GM10248 (cell line): Measurements from ENCODE around the gene CHST3.
A peak's percentile ranks its signal among the peaks of the same experiment; 100 is the strongest.

Source experiments
- CTCF ChIA-PET: fragments of 300-600 bp; sonication (Branson Sonifier 250); formaldehyde crosslinking; extraction: SDS; loops from one replicate; lab custom pipeline; 2021; ENCODE audit warnings: antibody characterized with exemption; lab: Yijun Ruan, JAX
- POLR2A ChIA-PET: fragments of 350-650 bp; sonication (Branson Sonifier 250); formaldehyde crosslinking; extraction: SDS; loops from one replicate; lab custom pipeline; 2020; ENCODE audit warnings: antibody characterized with exemption; lab: Yijun Ruan, JAX
- DNase-seq: peaks from one replicate; pipeline ENCODE4 v3.0.0; 2012; ENCODE audit errors: extremely low spot score
- CTCF ChIP-seq: IDR thresholded peaks from 2 replicates; pipeline ENCODE4 v1.5.1; 2012; ENCODE audit warnings: mild to moderate bottlenecking, low read depth; ENCODE audit errors: extremely low read depth, missing control alignments, control extremely low read depth

Gene CHST3

GRCh38 chr10:71980181-71981014 is 16.2 kb downstream of the CHST3 start:
- no peak for DNase-seq
- ChIA-PET POLR2A (no interaction called here), CTCF (interaction anchor here (1.9 kb wide), 1 partner anchor 10 kb away, joined by 5 read pairs; no protein-coding TSS in a partner anchor)
- TF ChIP-seq CTCF: no peak

GRCh38 chr10:71981015-71981875 is 17.1 kb downstream of the CHST3 start:
- no peak for TF ChIP-seq CTCF
- ChIA-PET POLR2A (no interaction called here), CTCF (interaction anchor here (1.6 to 1.9 kb wide), 2 partner anchors 11 to 67 kb away, joined by 5 read pairs; no protein-coding TSS in a partner anchor)
- DNase-seq: peak; percentile 13

GRCh38 chr10:71981876-71982230 is 17.7 kb downstream of the CHST3 start:
- no peak for TF ChIP-seq CTCF
- no peak for DNase-seq
- ChIA-PET CTCF (interaction anchor here (1.6 to 1.9 kb wide), 2 partner anchors 11 to 67 kb away, joined by 5 read pairs; no protein-coding TSS in a partner anchor), POLR2A (no interaction called here)

GRCh38 chr10:71982269-71983178 is 18.3 kb downstream of the CHST3 start:
- CTCF ChIA-PET: interaction anchor here (0.7 to 1.6 kb wide), 3 partner anchors 9 to 66 kb away, joined by 3 to 5 read pairs (median 4); no protein-coding TSS in a partner anchor
- no peak for DNase-seq
- POLR2A ChIA-PET: no interaction called here
- TF ChIP-seq CTCF: no peak

GRCh38 chr10:71984126-71984808 is 20.1 kb downstream of the CHST3 start:
- POLR2A ChIA-PET: no interaction called here

More at GRCh38 chr10:71984126-71984808, 20.1 kb downstream of the CHST3 start:
- no peak for TF ChIP-seq CTCF
- no peak for DNase-seq
- CTCF ChIA-PET: interaction anchor here (1.1 to 3.4 kb wide), 5 partner anchors 9 to 88 kb away, joined by 3 to 16 read pairs (median 7); no protein-coding TSS in a partner anchor
